Measurements from ENCODE around the gene DPYD. TPM values are rescaled to one million over a fixed set of nuclear protein-coding genes. Genes with fewer than 3 reads are reported as not detected.
A peak's percentile ranks its signal among the peaks of the same experiment; 100 is the strongest.

DPYD gene
- total and polyA plus RNA-seq, 4 donors, result 17.7 to 99.3 (median 74.4) TPM

DNA sequence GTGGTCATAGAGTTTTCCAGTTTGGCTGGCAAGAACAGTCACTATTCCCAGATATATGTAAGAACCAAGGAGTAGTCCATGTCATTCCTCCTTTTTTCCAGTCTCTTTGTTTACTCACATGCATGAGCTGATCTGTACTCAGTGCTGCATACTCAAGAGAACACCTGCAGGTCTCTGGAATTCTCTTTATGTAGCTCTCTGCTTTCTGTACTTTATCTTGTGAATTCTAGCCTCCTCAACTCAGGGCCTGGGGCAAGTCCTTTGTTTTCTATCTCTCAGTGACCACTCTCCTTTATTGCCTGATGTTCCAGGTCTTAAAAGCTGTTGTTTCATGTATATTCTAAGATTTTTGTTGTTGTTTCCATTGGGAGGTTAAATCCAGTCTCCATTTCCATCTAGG lies 478.9 kb downstream of the DPYD start:
- Histone ChIP-seq H3K4me1 (ENCODE audit: control insufficient read depth in 5 of 5, insufficient read depth in 5 of 5, low read length in 5 of 5) (no peaks in the 10 kb centered on the region), H3K27ac (ENCODE audit: low read depth in 1 of 2, low read length in 1 of 2) (no peak overlapping the region), H3K9ac (ENCODE audit: insufficient read depth in 1 of 2, low read length in 2 of 2) (no peak overlapping the region), H3K4me3 (no peak overlapping the region), H3K27me3 (ENCODE audit: control insufficient read depth in 3 of 3, insufficient read depth in 3 of 3, low read length in 2 of 3) (no peaks in the 10 kb centered on the region), H3K9me3 (ENCODE audit: control insufficient read depth in 4 of 4, insufficient read depth in 3 of 4, low read length in 3 of 4) (no peaks in the 10 kb centered on the region), H3K36me3 (ENCODE audit: control insufficient read depth in 4 of 4, insufficient read depth in 4 of 4, low read length in 4 of 4) (peaks cover 0 to 1% (median 0%) of the 10 kb centered on the region in 4 donors)
- TF ChIP-seq, protein P1, sequence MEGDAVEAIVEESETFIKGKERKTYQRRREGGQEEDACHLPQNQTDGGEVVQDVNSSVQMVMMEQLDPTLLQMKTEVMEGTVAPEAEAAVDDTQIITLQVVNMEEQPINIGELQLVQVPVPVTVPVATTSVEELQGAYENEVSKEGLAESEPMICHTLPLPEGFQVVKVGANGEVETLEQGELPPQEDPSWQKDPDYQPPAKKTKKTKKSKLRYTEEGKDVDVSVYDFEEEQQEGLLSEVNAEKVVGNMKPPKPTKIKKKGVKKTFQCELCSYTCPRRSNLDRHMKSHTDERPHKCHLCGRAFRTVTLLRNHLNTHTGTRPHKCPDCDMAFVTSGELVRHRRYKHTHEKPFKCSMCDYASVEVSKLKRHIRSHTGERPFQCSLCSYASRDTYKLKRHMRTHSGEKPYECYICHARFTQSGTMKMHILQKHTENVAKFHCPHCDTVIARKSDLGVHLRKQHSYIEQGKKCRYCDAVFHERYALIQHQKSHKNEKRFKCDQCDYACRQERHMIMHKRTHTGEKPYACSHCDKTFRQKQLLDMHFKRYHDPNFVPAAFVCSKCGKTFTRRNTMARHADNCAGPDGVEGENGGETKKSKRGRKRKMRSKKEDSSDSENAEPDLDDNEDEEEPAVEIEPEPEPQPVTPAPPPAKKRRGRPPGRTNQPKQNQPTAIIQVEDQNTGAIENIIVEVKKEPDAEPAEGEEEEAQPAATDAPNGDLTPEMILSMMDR (IDR thresholded peaks at IDR 0.05; ENCODE audit: control extremely low read depth, extremely low read depth), result no peak
- ATAC-seq (ENCODE audit: insufficient read depth, low FRiP score) (no peak), DNase-seq (no peak)

GRCh38 chr1:97433824-97434177 lies 487.0 kb downstream of the DPYD start:
- Histone ChIP-seq H3K4me1 (ENCODE audit: control insufficient read depth in 5 of 5, insufficient read depth in 5 of 5, low read length in 5 of 5) (peaks cover 0 to 1% (median 0%) of the 10 kb centered on the region in 5 donors), H3K9ac (ENCODE audit: insufficient read depth in 1 of 2, low read length in 2 of 2) (no peak overlapping the region), H3K27me3 (ENCODE audit: control insufficient read depth in 3 of 3, insufficient read depth in 3 of 3, low read length in 2 of 3) (no peaks in the 10 kb centered on the region), H3K9me3 (ENCODE audit: control insufficient read depth in 4 of 4, insufficient read depth in 3 of 4, low read length in 3 of 4) (no peaks in the 10 kb centered on the region), H3K27ac (ENCODE audit: low read depth in 1 of 2, low read length in 1 of 2) (no peak overlapping the region), H3K36me3 (ENCODE audit: control insufficient read depth in 4 of 4, insufficient read depth in 4 of 4, low read length in 4 of 4) (no peaks in the 10 kb centered on the region), H3K4me3 (no peak overlapping the region)
- WGBS, 2 donors, result 53 to 59% methylated on average over 2 of the region's 2 CpGs
- TF ChIP-seq, protein P1 (IDR thresholded peaks at IDR 0.05; ENCODE audit: control extremely low read depth, extremely low read depth), result no peak
- DNase-seq (no peak), ATAC-seq (ENCODE audit: insufficient read depth, low FRiP score) (no peak)

DNA sequence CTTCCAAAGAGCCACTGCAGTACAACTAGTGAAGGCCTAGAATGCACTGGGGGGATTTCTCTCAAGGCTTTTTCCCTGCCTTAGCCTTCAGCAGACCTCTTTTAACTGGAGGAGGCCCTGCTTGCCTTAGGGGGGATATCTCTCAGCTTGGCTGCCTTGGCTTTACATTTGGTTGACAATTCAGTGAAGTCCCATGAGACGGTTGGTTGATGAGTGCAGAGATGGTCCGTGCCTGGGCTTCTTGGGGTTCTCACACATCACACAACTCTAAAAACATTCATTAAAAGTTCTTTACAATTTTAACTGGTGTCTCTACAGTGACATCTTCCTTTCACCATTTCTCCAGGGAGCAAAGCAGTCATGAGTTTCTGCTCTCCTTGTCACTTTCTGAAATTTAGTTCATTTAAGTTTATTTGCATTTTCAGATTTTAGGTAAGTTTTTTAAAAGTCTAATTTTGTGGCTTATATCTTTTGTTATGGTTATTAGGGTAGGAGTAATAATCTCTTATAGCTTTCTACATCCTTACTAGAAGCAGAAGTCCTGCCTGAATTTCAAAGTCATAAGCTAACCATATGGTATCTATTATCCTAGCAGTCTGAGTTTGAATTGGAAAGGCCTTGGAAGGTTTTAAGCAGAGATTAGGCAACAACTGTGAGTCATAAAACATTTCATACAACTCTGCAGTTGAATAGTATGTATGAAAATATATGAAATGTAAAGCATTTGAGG lies 487.6 kb downstream of the DPYD start:
- no peak overlapping the region for H3K4me3 ChIP-seq
- no peaks in the 10 kb centered on the region for H3K27me3 ChIP-seq (ENCODE audit: control insufficient read depth in 3 of 3, insufficient read depth in 3 of 3, low read length in 2 of 3)
- no peaks in the 10 kb centered on the region for H3K9me3 ChIP-seq (ENCODE audit: control insufficient read depth in 4 of 4, insufficient read depth in 3 of 4, low read length in 3 of 4)
- no peak overlapping the region for H3K27ac ChIP-seq (ENCODE audit: low read depth in 1 of 2, low read length in 1 of 2)
- no peak overlapping the region for H3K9ac ChIP-seq (ENCODE audit: insufficient read depth in 1 of 2, low read length in 2 of 2)
- TF ChIP-seq, protein P1 (IDR thresholded peaks at IDR 0.05; ENCODE audit: control extremely low read depth, extremely low read depth), result no peak
- WGBS, 2 donors, result 97 to 98% methylated on average over 2 of the region's 2 CpGs
- peak in 2 of 3 donors; percentile 69 to 82 for DNase-seq
- H3K36me3 ChIP-seq (ENCODE audit: control insufficient read depth in 4 of 4, insufficient read depth in 4 of 4, low read length in 4 of 4), result no peaks in the 10 kb centered on the region
- no peak for ATAC-seq (ENCODE audit: insufficient read depth, low FRiP score)
- H3K4me1 ChIP-seq (ENCODE audit: control insufficient read depth in 5 of 5, insufficient read depth in 5 of 5, low read length in 5 of 5), result peaks cover 0 to 1% (median 0%) of the 10 kb centered on the region in 5 donors

DNA sequence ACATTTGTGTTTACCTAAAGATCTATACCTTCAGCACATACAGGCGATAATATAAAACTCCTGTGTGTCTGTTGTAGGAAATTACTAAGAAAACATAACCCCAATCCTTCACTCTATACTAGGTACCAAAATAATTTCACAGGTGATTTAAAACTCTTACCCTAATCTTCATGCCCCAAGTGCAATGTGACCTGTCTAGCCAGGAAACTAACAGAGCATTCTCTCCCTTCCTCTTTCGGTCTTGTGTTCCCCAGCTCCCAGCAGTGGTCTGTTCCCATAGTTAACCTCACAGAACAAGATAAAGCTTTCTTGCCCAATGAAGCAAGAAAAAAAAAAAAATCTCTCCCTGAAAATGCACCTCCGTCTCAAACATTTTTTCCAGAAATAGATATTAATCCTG lies 493.5 kb downstream of the DPYD start:
- Histone ChIP-seq H3K9ac (ENCODE audit: insufficient read depth in 1 of 2, low read length in 2 of 2) (no peak overlapping the region), H3K27me3 (ENCODE audit: control insufficient read depth in 3 of 3, insufficient read depth in 3 of 3, low read length in 2 of 3) (no peaks in the 10 kb centered on the region), H3K4me3 (no peak overlapping the region), H3K4me1 (ENCODE audit: control insufficient read depth in 5 of 5, insufficient read depth in 5 of 5, low read length in 5 of 5) (no peaks in the 10 kb centered on the region), H3K36me3 (ENCODE audit: control insufficient read depth in 4 of 4, insufficient read depth in 4 of 4, low read length in 4 of 4) (no peaks in the 10 kb centered on the region), H3K9me3 (ENCODE audit: control insufficient read depth in 4 of 4, insufficient read depth in 3 of 4, low read length in 3 of 4) (no peaks in the 10 kb centered on the region), H3K27ac (ENCODE audit: low read depth in 1 of 2, low read length in 1 of 2) (no peak overlapping the region)
- ATAC-seq (ENCODE audit: insufficient read depth, low FRiP score) (no peak), DNase-seq (no peak)
- 93 to 96% methylated on average over 3 of the region's 3 CpGs for WGBS, 2 donors
- TF ChIP-seq, protein P1 (IDR thresholded peaks at IDR 0.05; ENCODE audit: control extremely low read depth, extremely low read depth), result no peak

Measured in lung (tissue), 12 donors.